ENCODE data around the gene GRIK2. TPM values are rescaled to one million over a fixed set of nuclear protein-coding genes. Genes with fewer than 3 reads are reported as not detected.

Gene GRIK2
- total RNA-seq, 1 donor from 2014 or later, result 95.5 TPM

DNA sequence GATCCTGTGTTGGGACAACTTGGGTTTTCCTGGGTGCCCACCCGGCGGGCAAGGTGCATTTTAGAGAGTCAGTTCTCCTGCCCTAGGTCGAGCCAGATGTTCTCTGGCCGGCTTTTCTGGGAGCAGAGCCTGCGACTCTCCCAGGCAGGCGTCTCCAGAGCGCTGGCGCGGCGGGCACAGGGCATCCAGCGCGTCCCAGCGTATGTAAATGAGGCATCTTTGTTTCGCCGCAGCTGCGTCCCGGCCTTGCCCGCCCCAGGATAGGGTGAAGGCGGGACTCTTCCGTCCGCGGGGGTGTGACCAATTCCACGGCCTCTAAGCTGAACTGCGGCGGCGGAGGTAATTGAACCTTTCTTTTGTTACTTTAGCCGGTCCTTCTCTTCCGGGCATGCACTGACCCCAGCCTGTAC lies 9.1 kb downstream of the GRIK2 start:
- DNase-seq, result peak; percentile 64
- Mint-ChIP-seq H3K4me3 (ENCODE audit: unreplicated experiment) (peak overlapping the region; percentile 92), H3K9me3 (ENCODE audit: unreplicated experiment) (peaks cover 13% of the 10 kb centered on the region), H3K27me3 (ENCODE audit: unreplicated experiment) (peaks cover 8% of the 10 kb centered on the region), H3K36me3 (ENCODE audit: unreplicated experiment) (peaks cover 8% of the 10 kb centered on the region), H3K27ac (ENCODE audit: unreplicated experiment) (no peak overlapping the region), H3K4me1 (ENCODE audit: low read depth, unreplicated experiment) (peaks cover 30% of the 10 kb centered on the region)
- TF ChIP-seq, protein P1, sequence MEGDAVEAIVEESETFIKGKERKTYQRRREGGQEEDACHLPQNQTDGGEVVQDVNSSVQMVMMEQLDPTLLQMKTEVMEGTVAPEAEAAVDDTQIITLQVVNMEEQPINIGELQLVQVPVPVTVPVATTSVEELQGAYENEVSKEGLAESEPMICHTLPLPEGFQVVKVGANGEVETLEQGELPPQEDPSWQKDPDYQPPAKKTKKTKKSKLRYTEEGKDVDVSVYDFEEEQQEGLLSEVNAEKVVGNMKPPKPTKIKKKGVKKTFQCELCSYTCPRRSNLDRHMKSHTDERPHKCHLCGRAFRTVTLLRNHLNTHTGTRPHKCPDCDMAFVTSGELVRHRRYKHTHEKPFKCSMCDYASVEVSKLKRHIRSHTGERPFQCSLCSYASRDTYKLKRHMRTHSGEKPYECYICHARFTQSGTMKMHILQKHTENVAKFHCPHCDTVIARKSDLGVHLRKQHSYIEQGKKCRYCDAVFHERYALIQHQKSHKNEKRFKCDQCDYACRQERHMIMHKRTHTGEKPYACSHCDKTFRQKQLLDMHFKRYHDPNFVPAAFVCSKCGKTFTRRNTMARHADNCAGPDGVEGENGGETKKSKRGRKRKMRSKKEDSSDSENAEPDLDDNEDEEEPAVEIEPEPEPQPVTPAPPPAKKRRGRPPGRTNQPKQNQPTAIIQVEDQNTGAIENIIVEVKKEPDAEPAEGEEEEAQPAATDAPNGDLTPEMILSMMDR (IDR thresholded peaks at IDR 0.05; ENCODE audit: partially characterized antibody, unreplicated experiment), result no peak

DNA sequence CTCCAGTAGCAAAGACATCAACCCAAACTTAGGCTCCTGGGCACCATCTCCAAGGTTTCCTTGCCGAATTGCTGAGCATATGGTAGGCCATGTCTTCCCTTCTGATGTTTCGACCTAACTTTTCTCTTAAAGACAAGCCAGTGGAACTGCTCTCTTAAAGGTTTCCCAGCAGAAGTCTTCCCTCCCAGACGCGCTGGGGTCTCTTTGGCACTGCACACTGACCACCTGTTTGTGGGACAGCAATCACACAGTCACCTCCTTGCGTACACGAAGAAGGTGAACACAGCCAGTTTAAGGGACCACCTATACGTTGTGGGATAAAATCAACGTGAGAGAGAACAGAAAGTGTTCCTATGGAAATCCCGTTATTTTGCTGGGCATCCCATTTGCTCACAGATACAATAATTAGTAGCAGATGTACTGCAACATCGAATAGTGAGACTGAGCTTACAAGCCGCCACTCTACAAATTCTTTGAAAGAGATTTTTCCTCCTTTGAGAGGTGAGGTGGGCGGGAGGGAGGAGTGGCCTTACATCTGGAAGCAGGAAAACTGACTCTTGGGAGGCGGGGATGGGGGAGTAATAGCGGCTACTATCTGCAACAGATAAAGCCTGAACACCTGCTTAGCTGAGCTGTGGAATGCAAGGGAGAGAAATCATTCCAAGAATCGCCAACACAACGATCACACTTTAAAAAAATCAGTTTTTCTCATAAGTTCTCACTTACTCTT lies 9.9 kb downstream of the GRIK2 start:
- Mint-ChIP-seq H3K4me3 (ENCODE audit: unreplicated experiment) (peak overlapping the region; percentile 92), H3K9me3 (ENCODE audit: unreplicated experiment) (peaks cover 13% of the 10 kb centered on the region), H3K4me1 (ENCODE audit: low read depth, unreplicated experiment) (peaks cover 28% of the 10 kb centered on the region), H3K36me3 (ENCODE audit: unreplicated experiment) (peaks cover 8% of the 10 kb centered on the region), H3K27ac (ENCODE audit: unreplicated experiment) (no peak overlapping the region), H3K27me3 (ENCODE audit: unreplicated experiment) (peaks cover 8% of the 10 kb centered on the region)
- TF ChIP-seq, protein P1 (IDR thresholded peaks at IDR 0.05; ENCODE audit: partially characterized antibody, unreplicated experiment), result no peak
- DNase-seq, result no peak

DNA sequence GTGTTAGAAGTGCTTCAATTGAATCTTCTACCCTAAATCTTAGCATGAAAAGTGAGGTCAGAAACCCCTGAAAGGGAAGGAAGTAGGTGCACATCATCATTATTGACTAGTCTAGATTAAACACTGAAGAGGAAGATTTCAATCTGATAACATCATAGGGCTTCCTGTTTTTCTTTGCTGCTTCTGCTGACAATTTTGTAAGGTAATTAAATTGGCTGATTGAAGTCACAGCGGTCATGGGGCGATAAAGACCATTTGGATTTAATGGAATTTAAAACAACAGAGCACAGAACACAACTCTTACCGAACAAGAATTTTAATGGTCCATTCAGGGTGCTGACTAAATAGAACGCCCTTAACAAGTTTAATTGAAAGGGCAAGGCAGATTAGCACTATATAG lies 11.3 kb downstream of the GRIK2 start:
- DNase-seq, result no peak
- Mint-ChIP-seq H3K4me1 (ENCODE audit: low read depth, unreplicated experiment) (peaks cover 20% of the 10 kb centered on the region), H3K36me3 (ENCODE audit: unreplicated experiment) (peaks cover 8% of the 10 kb centered on the region), H3K27me3 (ENCODE audit: unreplicated experiment) (peaks cover 5% of the 10 kb centered on the region), H3K9me3 (ENCODE audit: unreplicated experiment) (peaks cover 13% of the 10 kb centered on the region), H3K4me3 (ENCODE audit: unreplicated experiment) (no peak overlapping the region), H3K27ac (ENCODE audit: unreplicated experiment) (no peak overlapping the region)
- TF ChIP-seq, protein P1 (IDR thresholded peaks at IDR 0.05; ENCODE audit: partially characterized antibody, unreplicated experiment), result no peak

DNA sequence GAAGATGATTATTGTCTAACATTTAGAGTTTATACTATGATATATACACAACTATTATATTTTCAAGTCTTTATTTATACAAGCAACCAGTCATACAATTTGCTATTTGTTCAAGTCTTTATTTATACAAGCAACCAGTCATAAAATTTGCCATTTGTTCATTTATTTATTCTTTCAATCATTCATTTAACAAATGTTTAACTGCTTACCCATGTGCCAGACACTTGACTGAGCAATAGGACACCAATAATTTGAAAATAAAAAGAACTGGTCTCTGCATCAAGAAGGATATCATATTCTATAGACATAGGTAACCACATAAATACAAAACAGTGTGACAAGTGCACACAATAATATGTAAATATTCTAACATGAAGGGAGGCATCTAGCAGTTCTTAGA lies 20.3 kb downstream of the GRIK2 start:
- no peak overlapping the region for H3K27ac Mint-ChIP-seq (ENCODE audit: unreplicated experiment)
- H3K9me3 Mint-ChIP-seq (ENCODE audit: unreplicated experiment), result no peaks in the 10 kb centered on the region
- TF ChIP-seq, protein P1 (IDR thresholded peaks at IDR 0.05; ENCODE audit: partially characterized antibody, unreplicated experiment), result no peak
- H3K27me3 Mint-ChIP-seq (ENCODE audit: unreplicated experiment), result no peaks in the 10 kb centered on the region
- H3K4me1 Mint-ChIP-seq (ENCODE audit: low read depth, unreplicated experiment), result peaks cover 19% of the 10 kb centered on the region
- H3K36me3 Mint-ChIP-seq (ENCODE audit: unreplicated experiment), result no peaks in the 10 kb centered on the region
- H3K4me3 Mint-ChIP-seq (ENCODE audit: unreplicated experiment), result no peak overlapping the region
- DNase-seq, result no peak

DNA sequence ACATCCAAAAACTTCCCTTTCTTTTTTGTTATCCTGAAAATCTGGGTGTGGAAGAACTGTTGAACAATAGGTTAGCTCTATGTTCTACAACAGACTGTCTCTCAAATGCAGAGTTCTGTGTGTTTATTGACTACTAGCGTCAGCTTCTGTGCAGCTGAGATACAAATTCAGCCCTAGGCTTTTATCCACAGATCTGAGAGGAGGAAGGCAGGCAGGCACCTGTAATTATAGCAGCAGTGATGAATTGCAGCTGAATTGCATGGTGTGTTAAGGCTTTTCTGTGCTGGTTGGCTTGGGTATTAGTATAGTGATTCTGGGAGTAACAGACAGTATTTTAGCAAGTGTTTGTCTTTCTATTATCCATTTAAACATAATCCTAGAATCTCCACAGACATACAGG lies 24.4 kb downstream of the GRIK2 start:
- H3K27me3 Mint-ChIP-seq (ENCODE audit: unreplicated experiment), result no peaks in the 10 kb centered on the region
- H3K9me3 Mint-ChIP-seq (ENCODE audit: unreplicated experiment), result no peaks in the 10 kb centered on the region
- TF ChIP-seq, protein P1 (IDR thresholded peaks at IDR 0.05; ENCODE audit: partially characterized antibody, unreplicated experiment), result no peak
- H3K4me3 Mint-ChIP-seq (ENCODE audit: unreplicated experiment), result no peak overlapping the region
- H3K27ac Mint-ChIP-seq (ENCODE audit: unreplicated experiment), result no peak overlapping the region
- no peaks in the 10 kb centered on the region for H3K36me3 Mint-ChIP-seq (ENCODE audit: unreplicated experiment)
- H3K4me1 Mint-ChIP-seq (ENCODE audit: low read depth, unreplicated experiment), result peaks cover 40% of the 10 kb centered on the region
- DNase-seq, result no peak
